Upper lobe of left lung (tissue), 6 donors: ENCODE measurements around the gene SMTNL2. TPM values are rescaled to one million over a fixed set of nuclear protein-coding genes. Genes with fewer than 3 reads are reported as not detected.

Source experiments
- ATAC-seq, 2 donors: fragments of 200-7000 bp; cut with Tn5 transposase; one replicate each; pipeline ENCODE4 v1.9.1; 2022; ENCODE audit warnings: mild to moderate bottlenecking in 2 of 2, moderate library complexity in 2 of 2; ENCODE audit not compliant: low FRiP score in 2 of 2
- DNase-seq, 2 donors: peaks; one replicate each; pipeline ENCODE4 v3.0.0-alpha.2; 2019 to 2020
- H3K27ac ChIP-seq, 4 donors: fragments of 200-600 bp; sonication (generic); one replicate each; pipeline ENCODE4 v1.5.1; 2016 to 2019
- H3K27me3 ChIP-seq, 4 donors: fragments of 200-600 bp; sonication (generic); one replicate each; pipeline ENCODE4 v1.5.1; 2017 to 2019
- H3K36me3 ChIP-seq, 4 donors: fragments of 200-600 bp; sonication (generic); one replicate each; pipeline ENCODE4 v1.5.1; 2016 to 2019
- H3K4me1 ChIP-seq, 4 donors: fragments of 200-600 bp; sonication (generic); one replicate each; pipeline ENCODE4 v1.5.1; 2018 to 2019
- H3K4me3 ChIP-seq, 4 donors: fragments of 200-600 bp; sonication (generic); one replicate each; pipeline ENCODE4 v1.5.1; 2017 to 2019; ENCODE audit warnings: mild to moderate bottlenecking in 2 of 4, moderate library complexity in 1 of 4
- H3K9me3 ChIP-seq, 4 donors: fragments of 200-600 bp; sonication (generic); one replicate each; pipeline ENCODE4 v1.5.1; 2018 to 2019
- EP300 ChIP-seq, 4 donors: sonication (generic); formaldehyde crosslinking; IDR thresholded peaks; one replicate each; pipeline ENCODE4 v1.5.1; 2017; ENCODE audit warnings: antibody characterized with exemption in 4 of 4, control low read depth in 2 of 4
- POLR2A ChIP-seq, 4 donors: fragments of 450-650 bp; IDR thresholded peaks; one replicate each; pipeline ENCODE4 v1.5.1; 2016 to 2017; ENCODE audit warnings: antibody characterized with exemption in 4 of 4, mild to moderate bottlenecking in 2 of 4
- POLR2AphosphoS5 ChIP-seq, 2 donors: sonication (generic); formaldehyde crosslinking; IDR thresholded peaks; one replicate each; pipeline ENCODE4 v1.5.1; 2017; ENCODE audit warnings: antibody characterized with exemption in 2 of 2
- WGBS, 2 donors: methylation state at CpG; one replicate each; pipeline ENCODE4 v1.1.5; 2017 to 2018; 5-methylcytosine and 5-hydroxymethylcytosine counted together
- total RNA-seq, 6 donors: library from RNA; depleted of rRNA in 4 of 6; stranded (reverse); fragments of >200 nt in 4 of 6; gene quantifications; one replicate each; pipeline versions ENCODE4 v1.1.0 to v1.2.1, GENCODE V29; 2016 to 2021
- TF ChIP-seq, protein P1 (sequence below), 6 experiments: fragments of 450-650 bp in 4 of 6; fragments of 200-600 bp in 2 of 6; sonication (generic) in 2 of 6; IDR thresholded peaks; one replicate each; pipeline ENCODE4 v1.5.1; 2016 to 2019; ENCODE audit warnings: antibody characterized with exemption in 6 of 6
- donor health status: DM: no; HTN: no; CAD: no; lungs with moderate emphysema.
- donor health status: DM: no; HTN: yes; CAD: no; lungs with severe emphysema.

Gene SMTNL2
- total RNA-seq, 6 donors from 2014 or later = 0.49 to 7.3 (median 3.6) TPM

DNA sequence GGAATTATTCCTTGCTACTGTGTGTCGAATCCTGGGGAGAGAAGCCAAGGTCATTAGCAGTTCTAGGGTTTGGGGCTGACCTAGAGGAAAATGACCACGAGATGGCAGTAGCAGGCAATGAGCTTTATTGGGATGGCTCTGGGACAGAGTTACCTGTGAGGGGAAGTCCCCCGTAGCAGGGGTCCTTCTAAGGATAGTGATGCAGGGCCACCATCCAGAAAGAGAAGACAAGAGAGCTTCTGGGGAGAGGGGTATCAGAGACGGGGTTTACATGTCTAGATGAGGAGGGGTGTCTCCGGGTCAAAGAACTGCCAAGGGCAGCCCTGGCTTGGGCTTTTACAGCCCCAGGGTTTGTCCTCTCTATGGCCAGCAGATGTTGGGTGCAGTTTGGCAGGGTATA, 17.5 kb upstream of the SMTNL2 start:
- no peak overlapping the region for H3K4me3 ChIP-seq
- no peak overlapping the region for H3K27ac ChIP-seq
- H3K27me3 ChIP-seq = no peaks in the 10 kb centered on the region
- no peak for TF ChIP-seq POLR2AphosphoS5 (IDR thresholded peaks at IDR 0.05)
- TF ChIP-seq EP300 (IDR thresholded peaks at IDR 0.05) = no peak
- TF ChIP-seq, protein P1, sequence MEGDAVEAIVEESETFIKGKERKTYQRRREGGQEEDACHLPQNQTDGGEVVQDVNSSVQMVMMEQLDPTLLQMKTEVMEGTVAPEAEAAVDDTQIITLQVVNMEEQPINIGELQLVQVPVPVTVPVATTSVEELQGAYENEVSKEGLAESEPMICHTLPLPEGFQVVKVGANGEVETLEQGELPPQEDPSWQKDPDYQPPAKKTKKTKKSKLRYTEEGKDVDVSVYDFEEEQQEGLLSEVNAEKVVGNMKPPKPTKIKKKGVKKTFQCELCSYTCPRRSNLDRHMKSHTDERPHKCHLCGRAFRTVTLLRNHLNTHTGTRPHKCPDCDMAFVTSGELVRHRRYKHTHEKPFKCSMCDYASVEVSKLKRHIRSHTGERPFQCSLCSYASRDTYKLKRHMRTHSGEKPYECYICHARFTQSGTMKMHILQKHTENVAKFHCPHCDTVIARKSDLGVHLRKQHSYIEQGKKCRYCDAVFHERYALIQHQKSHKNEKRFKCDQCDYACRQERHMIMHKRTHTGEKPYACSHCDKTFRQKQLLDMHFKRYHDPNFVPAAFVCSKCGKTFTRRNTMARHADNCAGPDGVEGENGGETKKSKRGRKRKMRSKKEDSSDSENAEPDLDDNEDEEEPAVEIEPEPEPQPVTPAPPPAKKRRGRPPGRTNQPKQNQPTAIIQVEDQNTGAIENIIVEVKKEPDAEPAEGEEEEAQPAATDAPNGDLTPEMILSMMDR (IDR thresholded peaks at IDR 0.05) = peak; percentile 49 to 75 (median 68)
- no peaks in the 10 kb centered on the region for H3K9me3 ChIP-seq
- DNase-seq (no peak), ATAC-seq (peak; percentile 88 to 91)
- H3K36me3 ChIP-seq = no peaks in the 10 kb centered on the region
- 32 to 36% methylated on average over 5 of the region's 5 CpGs for whole genome bisulfite sequencing, 2 donors
- peaks cover 0 to 11% (median 3%) of the 10 kb centered on the region in 4 donors for H3K4me1 ChIP-seq

DNA sequence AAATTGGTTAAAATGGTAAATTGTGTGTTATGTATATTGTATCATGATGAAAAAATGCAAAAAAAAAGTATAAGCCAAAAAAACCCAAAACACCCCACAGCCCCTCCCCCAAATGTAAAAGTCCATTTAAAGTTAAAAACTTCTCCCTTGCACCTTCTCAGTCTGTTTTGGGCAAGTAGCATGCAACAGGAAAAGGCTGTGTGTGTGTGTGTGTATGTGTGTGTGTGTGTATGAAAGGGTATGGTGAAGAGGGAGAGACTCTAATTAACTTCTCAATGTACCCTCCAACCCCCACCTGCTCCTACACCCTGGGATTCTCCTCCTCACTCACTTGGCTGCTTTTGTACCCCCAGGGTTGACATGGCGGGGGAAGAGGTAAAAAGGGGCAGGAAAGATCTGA, 14.7 kb upstream of the SMTNL2 start:
- 61 to 100% methylated on average over 1 of the region's 1 CpG for WGBS, 2 donors
- TF ChIP-seq, protein P1 (IDR thresholded peaks at IDR 0.05) = no peak
- TF ChIP-seq POLR2AphosphoS5 (IDR thresholded peaks at IDR 0.05) (no peak), POLR2A (IDR thresholded peaks at IDR 0.05) (no peak), EP300 (IDR thresholded peaks at IDR 0.05) (no peak)
- no peaks in the 10 kb centered on the region for H3K9me3 ChIP-seq
- H3K27ac ChIP-seq = no peak overlapping the region
- H3K4me3 ChIP-seq = no peak overlapping the region
- ATAC-seq (no peak), DNase-seq (no peak)
- no peaks in the 10 kb centered on the region for H3K36me3 ChIP-seq
- H3K27me3 ChIP-seq = no peaks in the 10 kb centered on the region
- H3K4me1 ChIP-seq = peaks cover 0 to 11% (median 3%) of the 10 kb centered on the region in 4 donors

DNA sequence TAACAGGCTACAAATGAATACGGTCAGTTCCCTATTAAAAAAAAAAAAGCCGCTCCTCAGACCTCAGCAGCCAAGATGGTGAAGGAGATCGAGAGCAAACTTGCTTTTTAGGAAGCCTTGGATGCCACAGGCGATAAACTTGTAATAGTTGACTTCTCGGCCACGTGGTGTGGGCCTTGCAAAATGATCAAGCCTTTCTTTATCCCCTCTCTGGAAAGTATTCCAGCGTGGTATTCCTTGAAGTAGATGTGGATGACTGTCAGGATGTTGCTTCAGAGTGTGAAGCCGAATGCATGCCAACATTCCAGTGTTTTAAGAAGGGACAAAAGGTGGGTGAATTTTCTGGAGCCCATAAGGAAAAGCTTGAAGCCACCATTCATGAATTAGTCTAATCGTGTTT, 12.2 kb upstream of the SMTNL2 start:
- TF ChIP-seq EP300 (IDR thresholded peaks at IDR 0.05) (no peak), POLR2AphosphoS5 (IDR thresholded peaks at IDR 0.05) (no peak), POLR2A (IDR thresholded peaks at IDR 0.05) (no peak)
- TF ChIP-seq, protein P1 (IDR thresholded peaks at IDR 0.05) = no peak
- WGBS, 2 donors = 71 to 72% methylated on average over 9 of the region's 9 CpGs
- H3K4me3 ChIP-seq = no peak overlapping the region
- H3K27me3 ChIP-seq = no peaks in the 10 kb centered on the region
- no peak overlapping the region for H3K27ac ChIP-seq
- no peaks in the 10 kb centered on the region for H3K36me3 ChIP-seq
- ATAC-seq (no peak), DNase-seq (no peak)
- no peaks in the 10 kb centered on the region for H3K4me1 ChIP-seq
- H3K9me3 ChIP-seq = no peaks in the 10 kb centered on the region

DNA sequence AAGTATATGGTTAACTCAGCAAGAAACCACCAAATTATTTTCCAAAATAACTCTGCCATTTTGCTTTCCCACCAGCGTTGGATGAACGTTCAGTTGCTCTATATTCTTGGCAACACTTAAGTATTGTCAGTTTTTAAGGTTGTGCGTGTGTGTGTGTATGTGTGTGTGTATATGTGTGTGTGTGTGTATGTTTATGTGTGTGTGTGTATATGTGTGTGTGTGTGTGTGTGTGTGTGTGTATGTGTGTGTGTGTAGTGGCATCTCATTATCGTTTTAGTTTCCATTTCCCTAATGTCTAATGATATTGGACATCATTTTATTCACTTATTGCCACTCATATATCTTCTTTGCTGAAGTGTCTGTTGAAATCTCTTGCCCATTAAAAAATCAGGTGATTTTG, 11.2 kb upstream of the SMTNL2 start:
- WGBS, 2 donors = 71 to 74% methylated on average over 4 of the region's 4 CpGs
- Histone ChIP-seq H3K27me3 (no peaks in the 10 kb centered on the region), H3K9me3 (no peaks in the 10 kb centered on the region), H3K36me3 (no peaks in the 10 kb centered on the region), H3K4me3 (no peak overlapping the region), H3K27ac (no peak overlapping the region), H3K4me1 (no peaks in the 10 kb centered on the region)
- ATAC-seq = no peak
- TF ChIP-seq EP300 (IDR thresholded peaks at IDR 0.05) (no peak), POLR2AphosphoS5 (IDR thresholded peaks at IDR 0.05) (no peak), POLR2A (IDR thresholded peaks at IDR 0.05) (no peak)
- no peak for DNase-seq

DNA sequence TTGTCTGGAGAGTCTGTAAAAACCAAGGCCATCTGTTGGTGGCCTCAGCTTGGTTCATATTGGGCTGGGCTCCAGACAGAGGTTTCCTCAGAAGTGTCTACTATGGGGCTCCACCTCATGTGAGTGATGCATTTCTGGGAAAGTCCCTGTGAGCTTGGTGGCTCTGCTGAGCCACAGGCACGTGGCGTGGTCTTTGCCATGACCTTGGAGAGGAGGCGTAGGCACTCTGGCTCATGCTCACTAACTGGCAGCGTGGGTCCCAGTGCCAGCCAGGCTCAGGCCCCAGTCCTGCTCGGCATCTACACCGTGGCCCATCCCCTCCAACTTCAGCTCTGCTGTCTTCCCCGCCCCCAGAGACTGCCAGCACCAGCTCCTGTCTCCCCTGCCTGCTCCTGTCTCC, 10.7 kb upstream of the SMTNL2 start:
- ATAC-seq = peak in 1 of 2 donors; percentile 38
- H3K36me3 ChIP-seq = no peaks in the 10 kb centered on the region
- peak in 1 of 2 donors; percentile 60 for DNase-seq
- 71 to 86% methylated on average over 5 to 6 of the region's 7 CpGs for WGBS, 2 donors
- H3K4me3 ChIP-seq = no peak overlapping the region
- H3K27ac ChIP-seq = no peak overlapping the region
- TF ChIP-seq POLR2AphosphoS5 (IDR thresholded peaks at IDR 0.05) (no peak), EP300 (IDR thresholded peaks at IDR 0.05) (no peak), POLR2A (IDR thresholded peaks at IDR 0.05) (no peak)
- TF ChIP-seq, protein P1 (IDR thresholded peaks at IDR 0.05) = no peak
- no peaks in the 10 kb centered on the region for H3K9me3 ChIP-seq
- no peaks in the 10 kb centered on the region for H3K27me3 ChIP-seq
- no peaks in the 10 kb centered on the region for H3K4me1 ChIP-seq
